H1 (cell line): Measurements from ENCODE around the gene CHSY3.

Experiments used
- POLR2A ChIP-seq, 2 experiments: IDR thresholded peaks; 1 replicate in 1 of 2; 2 replicates in 1 of 2; pipeline ENCODE4 v1.6.1; 2011; ENCODE audit warnings: low read depth in 2 of 2, low read length in 2 of 2, mild to moderate bottlenecking in 2 of 2; ENCODE audit errors: control extremely low read depth in 1 of 2
- POLR2AphosphoS5 ChIP-seq: IDR thresholded peaks from 2 replicates; pipeline ENCODE4 v1.6.1; 2011; ENCODE audit warnings: low read depth, low read length
- RAD21 ChIP-seq, 2 experiments: IDR thresholded peaks in 1 of 2; conservative IDR thresholded peaks in 1 of 2; 2 replicates each; pipeline ENCODE4 v1.6.1; 2011; ENCODE audit warnings: low read depth in 2 of 2, low read length in 2 of 2, improper control_type of control experiment in 1 of 2, inconsistent platforms in 1 of 2, mild to moderate bottlenecking in 1 of 2, moderate library complexity in 1 of 2
- RNF2 ChIP-seq: fragments of 200-900, 300-1000 bp; sonication (generic); IDR thresholded peaks from 2 replicates; pipeline ENCODE4 v1.7.1; 2016; ENCODE audit warnings: borderline replicate concordance, low read depth, mild to moderate bottlenecking, antibody characterized with exemption, low read length; ENCODE audit not compliant: poor library complexity, severe bottlenecking; ENCODE audit errors: missing control alignments
- SIN3A ChIP-seq, 2 experiments: IDR thresholded peaks in 1 of 2; conservative IDR thresholded peaks in 1 of 2; 2 replicates each; pipeline ENCODE4 v1.6.1; 2011 to 2012; ENCODE audit warnings: low read length in 2 of 2, improper control_type of control experiment in 1 of 2, low read depth in 1 of 2, mild to moderate bottlenecking in 1 of 2
- ZNF274 ChIP-seq: IDR thresholded peaks from 2 replicates; pipeline ENCODE4 v1.7.0; 2012; ENCODE audit warnings: low read length, borderline replicate concordance; ENCODE audit errors: extremely low read depth
- TF ChIP-seq, protein P1 (sequence below), 3 experiments: IDR thresholded peaks; 1 replicate in 2 of 3; 2 replicates in 1 of 3; pipeline versions ENCODE4 v1.5.1 to v1.6.1; 2011; ENCODE audit warnings: low read length in 3 of 3, mild to moderate bottlenecking in 3 of 3, inconsistent platforms in 2 of 3, low read depth in 1 of 3, moderate library complexity in 1 of 3; ENCODE audit not compliant: insufficient read depth in 1 of 3; ENCODE audit errors: control extremely low read depth in 1 of 3

DNA sequence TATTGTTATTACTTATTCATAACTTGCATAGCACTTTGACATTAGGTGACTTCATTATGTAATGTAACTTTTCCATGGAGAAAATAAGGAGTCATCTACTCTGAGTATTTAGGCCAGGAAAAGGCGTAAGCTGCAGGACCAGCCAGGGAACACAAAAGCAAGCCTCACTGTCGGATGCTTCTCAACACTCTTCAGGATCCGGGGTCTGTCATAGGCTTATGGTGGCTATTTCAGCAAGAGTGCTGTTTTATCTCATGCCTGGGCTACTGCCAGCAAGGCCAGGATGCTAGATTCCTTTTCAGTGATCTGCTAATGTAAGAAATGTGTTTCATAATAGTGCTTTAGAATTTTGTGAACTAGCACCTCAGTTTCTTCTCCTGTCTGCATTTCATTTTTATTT lies 162.4 kb downstream of the CHSY3 start:
- TF ChIP-seq ZNF274: no peak
- TF ChIP-seq RAD21 (IDR thresholded peaks at IDR 0.05 in 1 of 2, conservative IDR thresholded peaks at IDR 0.05 in 1 of 2; ENCODE audit: low read depth in 2 of 2, low read length in 2 of 2): no peak
- no peak for TF ChIP-seq POLR2AphosphoS5
- TF ChIP-seq POLR2A (IDR thresholded peaks at IDR 0.05; ENCODE audit: control extremely low read depth in 1 of 2, low read depth in 2 of 2, low read length in 2 of 2): no peak
- TF ChIP-seq SIN3A (conservative IDR thresholded peaks at IDR 0.05 in 1 of 2, IDR thresholded peaks at IDR 0.05 in 1 of 2; ENCODE audit: low read depth in 1 of 2, low read length in 2 of 2): no peak
- no peak for TF ChIP-seq RNF2
- TF ChIP-seq, protein P1, sequence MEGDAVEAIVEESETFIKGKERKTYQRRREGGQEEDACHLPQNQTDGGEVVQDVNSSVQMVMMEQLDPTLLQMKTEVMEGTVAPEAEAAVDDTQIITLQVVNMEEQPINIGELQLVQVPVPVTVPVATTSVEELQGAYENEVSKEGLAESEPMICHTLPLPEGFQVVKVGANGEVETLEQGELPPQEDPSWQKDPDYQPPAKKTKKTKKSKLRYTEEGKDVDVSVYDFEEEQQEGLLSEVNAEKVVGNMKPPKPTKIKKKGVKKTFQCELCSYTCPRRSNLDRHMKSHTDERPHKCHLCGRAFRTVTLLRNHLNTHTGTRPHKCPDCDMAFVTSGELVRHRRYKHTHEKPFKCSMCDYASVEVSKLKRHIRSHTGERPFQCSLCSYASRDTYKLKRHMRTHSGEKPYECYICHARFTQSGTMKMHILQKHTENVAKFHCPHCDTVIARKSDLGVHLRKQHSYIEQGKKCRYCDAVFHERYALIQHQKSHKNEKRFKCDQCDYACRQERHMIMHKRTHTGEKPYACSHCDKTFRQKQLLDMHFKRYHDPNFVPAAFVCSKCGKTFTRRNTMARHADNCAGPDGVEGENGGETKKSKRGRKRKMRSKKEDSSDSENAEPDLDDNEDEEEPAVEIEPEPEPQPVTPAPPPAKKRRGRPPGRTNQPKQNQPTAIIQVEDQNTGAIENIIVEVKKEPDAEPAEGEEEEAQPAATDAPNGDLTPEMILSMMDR (IDR thresholded peaks at IDR 0.05; ENCODE audit: control extremely low read depth in 1 of 3, insufficient read depth in 1 of 3, low read depth in 1 of 3, low read length in 3 of 3): no peak
